GM12873 (cell line): Measurements from ENCODE around the gene ARHGAP22.

Experiments
- CTCF ChIP-seq: IDR thresholded peaks from 2 replicates; pipeline ENCODE4 v1.5.1; 2012; ENCODE audit warnings: low read depth, mild to moderate bottlenecking, moderate library complexity, low read length, control low read depth; ENCODE audit not compliant: insufficient read depth; ENCODE audit errors: missing control alignments

The ARHGAP22 gene

GRCh38 chr10:48406658-48407057 lies 198.2 kb downstream of the ARHGAP22 start:
- TF ChIP-seq CTCF, result no peak

GRCh38 chr10:48406204-48406603 lies 198.7 kb downstream of the ARHGAP22 start:
- no peak for TF ChIP-seq CTCF

- TF ChIP-seq CTCF, result no peak
Observed at GRCh38 chr10:48404646-48405045, 200.2 kb downstream of the ARHGAP22 start.

- no peak for TF ChIP-seq CTCF
Observed at GRCh38 chr10:48400850-48401220, 204.0 kb downstream of the ARHGAP22 start.

- no peak for TF ChIP-seq CTCF
Observed at GRCh38 chr10:48400129-48400849, 204.6 kb downstream of the ARHGAP22 start.

- TF ChIP-seq CTCF, result no peak
Observed at GRCh38 chr10:48399551-48399950, 205.3 kb downstream of the ARHGAP22 start.

- no peak for TF ChIP-seq CTCF
Observed at GRCh38 chr10:48399056-48399541, 205.8 kb downstream of the ARHGAP22 start.
